Cardiac fibroblast (primary cell): Measurements from ENCODE around the gene OLFM2.

Experiments used
- DNase-seq, 2 donors: peaks; one replicate each; pipeline versions ENCODE4 v3.0.0 to v3.0.0-alpha.2; 2010; ENCODE audit warnings: low read depth in 2 of 2
- H3K4me3 ChIP-seq, 2 donors: replicated peaks in 1 of 2; 1 replicate in 1 of 2; 2 replicates in 1 of 2; pipeline ENCODE4 v1.5.1; 2011; ENCODE audit warnings: low read depth in 2 of 2, low read length in 2 of 2, mild to moderate bottlenecking in 2 of 2, moderate library complexity in 1 of 2
- TF ChIP-seq, protein P1 (sequence below): IDR thresholded peaks from one replicate; pipeline ENCODE4 v1.5.1; 2011; ENCODE audit warnings: low read depth, mild to moderate bottlenecking, low read length, inconsistent platforms

OLFM2 gene

DNA sequence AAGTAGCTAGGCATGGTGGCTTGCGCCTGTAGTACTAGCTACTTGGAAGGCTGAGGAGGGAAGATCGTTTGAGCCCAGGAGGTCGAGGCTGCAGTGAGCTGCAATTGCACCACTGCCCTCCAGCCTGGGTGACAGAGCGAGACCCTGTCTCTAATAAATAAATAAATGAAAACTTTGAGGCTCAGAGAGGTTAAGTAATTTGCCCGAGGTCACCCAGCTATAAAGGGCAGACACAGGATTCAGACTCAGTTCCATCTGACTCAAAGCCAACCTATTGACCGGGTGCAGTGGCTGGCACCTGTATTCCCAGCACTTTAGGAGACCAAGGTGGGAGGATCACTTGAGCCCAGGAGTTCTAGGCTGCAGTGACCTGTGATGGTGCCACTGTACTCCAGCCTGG, 7.4 kb upstream of the OLFM2 start:
- TF ChIP-seq, protein P1, sequence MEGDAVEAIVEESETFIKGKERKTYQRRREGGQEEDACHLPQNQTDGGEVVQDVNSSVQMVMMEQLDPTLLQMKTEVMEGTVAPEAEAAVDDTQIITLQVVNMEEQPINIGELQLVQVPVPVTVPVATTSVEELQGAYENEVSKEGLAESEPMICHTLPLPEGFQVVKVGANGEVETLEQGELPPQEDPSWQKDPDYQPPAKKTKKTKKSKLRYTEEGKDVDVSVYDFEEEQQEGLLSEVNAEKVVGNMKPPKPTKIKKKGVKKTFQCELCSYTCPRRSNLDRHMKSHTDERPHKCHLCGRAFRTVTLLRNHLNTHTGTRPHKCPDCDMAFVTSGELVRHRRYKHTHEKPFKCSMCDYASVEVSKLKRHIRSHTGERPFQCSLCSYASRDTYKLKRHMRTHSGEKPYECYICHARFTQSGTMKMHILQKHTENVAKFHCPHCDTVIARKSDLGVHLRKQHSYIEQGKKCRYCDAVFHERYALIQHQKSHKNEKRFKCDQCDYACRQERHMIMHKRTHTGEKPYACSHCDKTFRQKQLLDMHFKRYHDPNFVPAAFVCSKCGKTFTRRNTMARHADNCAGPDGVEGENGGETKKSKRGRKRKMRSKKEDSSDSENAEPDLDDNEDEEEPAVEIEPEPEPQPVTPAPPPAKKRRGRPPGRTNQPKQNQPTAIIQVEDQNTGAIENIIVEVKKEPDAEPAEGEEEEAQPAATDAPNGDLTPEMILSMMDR = no peak

DNA sequence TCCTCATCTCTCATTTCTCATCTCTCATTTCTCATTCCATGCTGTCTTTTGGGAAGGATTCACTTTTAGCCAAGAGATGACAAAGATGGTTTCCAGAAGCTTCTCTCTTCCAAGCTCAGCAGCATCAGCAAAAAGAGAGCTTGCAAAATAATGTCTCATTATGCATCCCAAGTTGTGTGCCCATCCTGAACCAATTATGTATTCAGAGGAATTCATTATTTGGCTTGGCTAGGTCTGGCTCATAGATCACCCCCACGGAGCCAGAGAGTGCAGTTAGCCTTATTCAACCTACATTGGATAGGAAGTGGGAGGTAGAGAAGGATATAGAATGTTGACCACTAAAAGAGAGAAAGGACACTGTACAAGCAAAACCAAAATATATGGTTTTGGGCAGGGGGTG, 5.4 kb upstream of the OLFM2 start:
- TF ChIP-seq, protein P1 = no peak
- DNase-seq = peak in 1 of 2 donors; percentile 17
- H3K4me3 ChIP-seq = no peak overlapping the region

More for the DNA sequence above, 7.4 kb upstream of the OLFM2 start:
- H3K4me3 ChIP-seq = no peak overlapping the region
- no peak for DNase-seq

DNA sequence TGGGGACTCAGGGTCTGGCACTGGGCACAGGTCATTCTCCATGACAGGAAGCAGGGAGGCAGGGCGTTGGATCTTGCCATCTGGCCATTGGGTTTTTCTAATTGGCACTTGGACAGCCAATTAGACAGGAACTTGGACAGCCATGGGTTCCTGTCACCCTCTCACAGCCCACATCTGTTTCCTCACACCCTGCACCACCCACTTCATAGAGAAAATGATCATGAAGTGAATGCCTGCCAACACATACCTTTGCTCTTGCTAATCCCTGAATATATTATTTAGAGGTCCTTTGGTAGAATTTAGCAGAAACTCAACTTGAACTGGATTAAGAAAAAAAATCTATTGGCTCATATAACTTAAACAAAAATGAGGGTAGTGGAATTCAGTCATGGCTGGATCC, 4.9 kb upstream of the OLFM2 start:
- peak; percentile 28 to 59 for DNase-seq
- TF ChIP-seq, protein P1 = no peak
- no peak overlapping the region for H3K4me3 ChIP-seq

DNA sequence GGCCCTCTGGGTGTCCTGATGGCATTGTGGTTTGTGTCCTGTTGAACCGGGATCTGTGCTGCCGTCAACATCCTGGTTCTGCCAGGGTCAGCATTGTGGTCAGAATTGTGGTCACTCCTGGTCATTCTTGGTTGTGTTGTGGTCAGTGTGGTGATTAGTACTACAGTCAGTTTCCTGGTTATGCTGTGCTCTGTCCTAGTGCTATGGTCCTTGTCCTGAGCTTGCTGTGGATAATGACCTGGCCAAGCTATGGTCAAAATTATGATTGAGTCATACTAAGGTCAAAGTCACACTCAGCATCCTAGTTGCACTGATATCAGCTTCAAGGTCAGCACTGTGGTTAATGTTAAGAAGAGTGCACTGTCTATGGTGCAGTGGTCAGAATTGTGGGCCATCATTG, 4.5 kb upstream of the OLFM2 start:
- TF ChIP-seq, protein P1 = no peak
- H3K4me3 ChIP-seq = no peak overlapping the region
- DNase-seq = peak in 1 of 2 donors; percentile 52

DNA sequence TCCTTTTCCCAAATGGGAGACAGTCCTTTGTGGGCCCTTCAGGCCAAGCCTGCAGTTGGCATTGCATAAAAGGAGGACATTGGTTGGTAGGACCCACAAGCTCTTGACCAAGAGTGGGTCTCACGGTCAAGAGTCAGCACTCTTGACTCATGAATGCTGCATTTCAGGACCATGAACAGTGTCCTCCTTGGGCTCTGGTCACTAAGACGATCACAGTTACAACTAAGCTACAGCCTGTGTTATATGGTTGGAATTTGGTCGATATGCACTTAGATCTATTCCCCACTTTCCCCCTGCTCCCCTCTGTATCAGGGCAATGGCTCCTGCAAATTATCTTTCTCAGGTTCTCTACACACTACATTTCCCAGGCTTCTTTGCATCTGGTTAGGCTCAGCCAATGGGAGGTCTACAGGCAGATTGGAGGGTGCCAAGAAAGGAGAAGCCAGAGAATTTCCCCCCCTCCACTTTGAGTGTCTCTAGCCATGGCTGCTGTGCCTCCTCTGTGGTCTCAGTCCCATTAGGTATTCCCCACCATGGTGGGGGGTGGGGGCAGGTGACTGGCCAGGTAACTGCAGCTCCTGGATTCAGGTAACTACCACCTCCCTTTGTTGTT, 3.1 kb upstream of the OLFM2 start:
- peak; percentile 44 to 66 for DNase-seq
- H3K4me3 ChIP-seq = no peak overlapping the region
- TF ChIP-seq, protein P1 = no peak

DNA sequence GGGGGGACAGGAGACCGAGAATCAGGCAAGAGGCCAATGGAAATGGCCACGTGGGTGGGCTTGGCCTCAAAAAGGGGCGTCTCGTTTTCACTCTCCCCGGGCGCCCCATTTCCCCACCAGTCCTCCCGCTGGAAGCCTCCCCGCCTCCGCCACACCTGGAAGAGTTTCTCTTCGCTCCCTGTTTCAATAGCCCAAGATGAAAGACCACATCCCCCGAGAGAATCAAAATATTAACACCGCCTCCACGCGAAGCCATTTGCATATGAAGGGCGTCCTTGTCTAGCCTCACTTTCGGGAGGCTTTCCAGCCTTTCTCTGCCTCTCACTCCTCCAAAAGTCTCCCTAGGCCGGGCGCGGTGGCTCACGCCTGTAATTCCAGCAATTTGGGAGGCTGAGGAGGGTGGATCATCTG, 691 bp upstream of the OLFM2 start:
- DNase-seq = no peak
- TF ChIP-seq, protein P1 = no peak
- H3K4me3 ChIP-seq = no peak overlapping the region
